Mucosa of gallbladder (tissue), 1 donor: Measurements from ENCODE around the gene CUTC. TPM values are rescaled to one million over a fixed set of nuclear protein-coding genes. Genes with fewer than 3 reads are reported as not detected.

ENCODE experiments used
- DNase-seq: peaks from one replicate; pipeline ENCODE4 v3.0.0-alpha.2; 2020; ENCODE audit warnings: low spot score
- total RNA-seq: library from RNA; stranded (reverse); gene quantifications from one replicate; pipeline ENCODE4 v1.2.1, GENCODE V29; 2021
- donor health status: DM: no; HTN: no; CAD: no.

CUTC gene
- total RNA-seq, 1 donor from 2014 or later = 17.5 TPM

DNA sequence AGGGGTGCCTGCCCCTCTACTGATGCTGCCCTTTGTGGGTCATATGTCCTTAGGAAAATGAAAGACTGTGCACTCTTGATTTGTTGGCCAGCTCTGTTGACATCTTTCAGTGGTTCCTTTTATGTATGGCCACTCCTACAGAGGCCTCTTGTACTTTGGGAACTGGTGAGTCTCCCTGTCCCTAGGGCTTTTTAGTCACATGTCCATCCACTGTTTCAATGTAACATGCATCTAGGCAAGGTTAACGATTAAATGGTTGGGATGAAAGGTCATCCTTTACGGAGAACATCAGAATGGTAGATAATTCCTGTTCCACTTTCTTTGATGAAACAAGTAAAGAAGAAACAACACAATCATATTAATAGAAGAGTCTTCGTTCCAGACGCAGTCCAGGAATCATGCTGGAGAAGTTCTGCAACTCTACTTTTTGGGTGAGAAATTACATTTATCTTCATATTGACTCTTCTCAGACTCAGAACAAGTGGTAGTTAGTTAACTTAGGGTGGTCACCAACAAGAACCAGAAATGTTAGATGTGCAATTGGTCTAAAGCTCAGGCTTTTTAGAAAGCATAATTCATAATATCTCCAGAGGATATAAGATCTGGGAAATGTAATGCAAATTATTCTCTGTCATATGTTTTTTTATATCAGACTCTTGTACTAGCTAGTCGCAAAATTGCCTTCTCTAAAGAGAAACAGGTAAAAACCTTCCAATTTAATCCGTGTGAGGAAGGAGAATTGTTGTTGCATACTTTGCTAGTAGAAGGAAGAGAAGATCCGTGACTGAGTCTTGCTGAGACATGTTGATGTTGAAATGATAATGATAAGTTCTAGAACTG, 50.6 kb downstream of the CUTC start, which contains the start of gene ABCC2:
TSS of gene ABCC2 (plus strand) at position 194 of the 840 bp plus-strand sequence. CDS start at position 399, 205 bp downstream.
- DNase-seq = peak; percentile 65

DNA sequence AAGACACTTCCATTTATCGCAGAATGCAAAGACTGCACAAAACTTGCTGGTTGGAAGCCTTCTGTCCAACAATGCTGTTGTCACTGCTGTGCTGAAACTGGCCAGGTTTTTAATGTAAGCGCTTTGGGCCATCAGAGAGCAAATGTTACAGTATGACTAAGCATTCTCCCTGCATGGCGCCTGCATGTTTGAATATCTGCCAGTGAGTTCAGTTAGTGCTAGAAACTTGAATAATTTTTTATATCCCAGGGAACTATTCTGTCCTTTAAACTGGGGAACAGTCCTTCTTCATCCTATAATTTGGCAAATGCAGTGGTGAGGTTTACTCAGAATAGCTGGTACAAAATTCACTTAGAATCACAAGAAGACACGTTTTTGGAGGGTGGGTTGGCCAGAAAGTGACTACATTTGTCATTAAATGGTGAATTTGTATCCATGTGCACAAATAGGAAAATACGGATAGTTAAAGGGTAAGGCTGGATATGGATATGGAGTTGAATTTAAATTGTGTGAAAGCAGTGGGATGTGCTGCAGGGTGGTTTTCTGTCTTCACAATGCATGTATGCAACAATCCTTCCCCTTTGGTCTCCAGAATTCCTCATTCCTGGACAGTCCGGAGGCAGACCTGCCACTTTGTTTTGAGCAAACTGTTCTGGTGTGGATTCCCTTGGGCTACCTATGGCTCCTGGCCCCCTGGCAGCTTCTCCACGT, 52.1 kb downstream of the CUTC start:
- peak; percentile 43 for DNase-seq

DNA sequence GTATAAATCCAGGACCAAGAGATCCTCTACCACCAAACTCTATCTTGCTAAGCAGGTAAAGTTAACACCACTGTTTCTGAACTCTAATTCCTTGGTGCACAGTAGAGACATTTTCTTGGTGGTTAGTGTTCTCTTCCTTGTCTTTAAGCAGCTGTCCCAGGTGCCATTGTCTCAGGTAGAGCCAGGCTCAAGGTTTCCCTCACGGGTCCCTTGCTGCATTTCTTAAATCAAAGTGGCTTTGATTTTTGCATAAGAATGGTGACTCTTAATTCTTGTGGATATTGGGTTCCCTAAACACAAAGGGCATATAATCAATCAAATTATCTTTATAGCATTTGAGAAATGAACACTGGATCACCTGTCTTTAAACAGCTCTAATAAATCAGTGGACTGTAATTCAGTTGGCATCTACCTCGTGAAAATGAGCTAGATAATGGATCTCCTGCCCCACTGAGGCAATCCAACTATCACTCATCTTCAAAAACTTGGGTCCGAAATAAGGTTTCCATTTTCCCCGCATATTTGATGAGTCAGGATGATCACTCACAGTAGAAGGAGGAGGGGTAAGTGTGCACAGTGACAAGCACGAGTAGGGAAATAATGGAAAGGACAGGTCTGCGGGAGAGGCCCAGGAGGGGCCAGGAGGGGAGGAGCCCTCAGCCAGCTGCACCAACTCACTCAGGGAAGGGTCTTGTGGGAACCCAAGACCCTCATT, 52.9 kb downstream of the CUTC start:
- no peak for DNase-seq

DNA sequence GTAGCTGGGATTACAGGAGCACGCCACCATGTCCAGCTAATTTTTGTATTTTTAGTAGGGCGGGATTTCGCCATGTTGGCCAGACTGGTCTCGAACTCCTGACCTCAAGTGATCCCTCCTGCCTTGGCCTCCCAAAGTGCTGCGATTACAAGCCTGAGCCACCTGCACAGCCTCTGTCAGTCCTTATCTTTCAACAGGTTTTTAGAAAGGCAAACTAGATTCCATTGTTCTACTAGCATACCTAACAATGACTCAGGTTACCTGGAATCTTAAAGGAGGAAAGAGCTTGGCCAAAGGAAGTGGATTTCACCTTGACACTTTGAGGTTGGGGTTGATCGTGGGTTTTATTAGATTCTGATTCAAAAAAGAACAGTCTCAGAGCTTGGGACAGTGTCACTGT, 53.6 kb downstream of the CUTC start:
- no peak for DNase-seq

DNA sequence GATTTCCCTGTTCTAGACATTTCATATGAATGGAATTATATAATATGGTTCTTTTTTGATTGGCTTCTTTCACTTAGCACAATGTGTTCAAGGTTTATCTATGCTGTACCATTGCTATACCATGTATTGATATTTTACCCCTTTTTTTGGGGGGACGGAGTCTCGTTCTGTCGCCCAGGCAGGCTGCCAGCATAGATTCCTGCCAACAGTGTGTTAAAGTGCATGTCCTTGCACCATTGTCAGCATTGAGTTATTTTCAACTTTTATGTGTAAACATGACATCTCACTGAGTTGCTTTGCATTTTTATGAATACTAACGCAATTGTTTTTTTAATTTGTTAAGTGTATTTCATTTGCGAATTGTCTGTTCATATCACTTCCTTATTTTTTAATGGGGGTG, 55.3 kb downstream of the CUTC start:
- no peak for DNase-seq

DNA sequence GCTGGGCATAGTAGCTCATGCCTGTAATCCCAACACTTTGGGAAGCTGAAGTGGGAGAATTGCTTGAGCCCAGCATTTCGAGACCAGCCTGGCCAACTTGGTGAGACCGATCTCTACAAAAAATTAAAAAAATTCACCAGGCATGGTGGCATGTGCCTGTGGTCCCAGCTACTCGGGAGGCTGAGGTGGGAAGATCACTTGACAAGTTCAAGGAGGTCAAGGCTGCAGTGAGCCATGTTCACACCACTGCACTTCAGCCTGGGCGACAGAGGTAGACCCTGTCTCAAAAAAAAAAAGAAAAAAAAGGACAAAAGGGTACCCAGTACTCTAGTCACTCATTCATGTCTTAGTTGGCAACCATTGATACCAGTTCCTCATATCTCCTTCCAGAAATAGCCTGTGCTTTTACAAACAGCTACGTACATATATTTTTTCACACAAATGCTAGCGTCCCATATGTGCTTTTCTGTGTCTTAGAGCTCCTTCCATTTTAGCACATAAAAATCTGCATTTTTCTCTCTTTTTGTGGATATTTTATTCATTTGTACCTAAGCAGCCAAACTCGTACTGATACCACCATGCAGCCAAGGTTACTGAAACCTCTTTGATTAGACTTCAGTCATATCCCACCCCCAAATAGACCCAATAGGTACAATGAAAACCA, 55.9 kb downstream of the CUTC start:
- no peak for DNase-seq

DNA sequence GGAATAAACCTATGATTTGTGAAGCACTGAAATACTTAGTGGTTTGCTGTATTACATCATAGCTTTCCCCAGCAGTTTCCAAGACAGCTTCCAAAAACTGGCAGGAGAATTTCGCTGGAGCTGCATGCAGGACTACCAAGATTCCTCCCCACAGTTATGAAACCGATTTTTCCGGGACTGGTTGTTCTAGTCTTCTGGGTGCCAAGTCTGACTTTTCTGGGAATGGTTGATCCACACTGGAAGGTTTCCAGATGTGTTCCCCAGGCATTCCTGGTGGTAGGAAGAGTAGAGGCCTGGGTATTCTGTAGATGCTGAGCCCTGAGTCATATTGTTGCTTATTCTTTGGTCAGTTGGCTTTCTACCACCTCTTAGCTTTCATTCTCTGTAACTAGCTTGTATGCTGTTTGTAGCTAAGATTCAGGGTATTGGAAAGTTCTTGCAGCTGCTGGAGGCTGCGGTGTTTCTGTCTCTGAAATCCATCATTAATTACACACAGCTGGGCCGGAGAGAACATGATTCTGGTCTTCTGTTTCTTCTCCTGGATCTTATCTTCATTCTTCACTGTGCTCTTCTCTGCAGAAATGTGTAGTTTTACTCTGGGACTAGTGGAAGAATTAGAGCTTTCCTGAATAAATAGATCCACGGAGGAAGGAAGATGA, 56.7 kb downstream of the CUTC start:
- DNase-seq = peak; percentile 68

DNA sequence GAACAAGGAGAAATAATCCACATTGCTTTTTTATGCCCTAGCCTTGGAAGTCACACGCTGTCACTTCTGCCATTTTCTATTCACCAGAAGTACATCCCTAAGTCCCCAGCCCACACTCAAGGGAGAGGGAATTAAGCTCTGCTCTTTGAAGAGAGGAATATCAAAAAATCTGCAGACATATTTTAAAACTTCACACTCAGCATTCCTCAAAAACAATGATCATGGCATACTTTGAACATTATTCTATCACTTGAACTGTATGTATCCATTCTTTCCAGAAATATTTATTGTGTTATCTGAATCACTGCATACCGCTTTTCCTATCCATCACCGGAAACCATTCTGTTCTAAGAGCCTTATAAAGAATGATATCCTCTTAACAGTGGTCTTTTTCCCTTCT, 59.8 kb downstream of the CUTC start:
- no peak for DNase-seq

DNA sequence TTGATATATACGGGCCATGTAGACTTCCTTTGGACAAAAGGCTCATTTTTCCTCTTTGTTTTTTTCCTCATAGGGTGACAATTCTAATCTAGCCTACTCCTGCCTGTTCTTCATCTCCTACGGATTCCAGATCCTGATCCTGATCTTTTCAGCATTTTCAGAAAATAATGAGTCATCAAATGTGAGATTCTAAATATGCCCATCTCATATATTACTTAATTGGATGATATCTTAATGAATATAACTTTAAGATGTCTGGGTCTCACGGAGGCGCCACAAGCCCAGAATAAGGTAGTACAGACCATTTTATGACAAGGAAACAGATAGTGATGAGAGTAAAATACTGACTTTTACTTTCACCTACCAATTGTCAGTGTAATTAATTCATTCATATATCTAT, 61.8 kb downstream of the CUTC start:
- no peak for DNase-seq

DNA sequence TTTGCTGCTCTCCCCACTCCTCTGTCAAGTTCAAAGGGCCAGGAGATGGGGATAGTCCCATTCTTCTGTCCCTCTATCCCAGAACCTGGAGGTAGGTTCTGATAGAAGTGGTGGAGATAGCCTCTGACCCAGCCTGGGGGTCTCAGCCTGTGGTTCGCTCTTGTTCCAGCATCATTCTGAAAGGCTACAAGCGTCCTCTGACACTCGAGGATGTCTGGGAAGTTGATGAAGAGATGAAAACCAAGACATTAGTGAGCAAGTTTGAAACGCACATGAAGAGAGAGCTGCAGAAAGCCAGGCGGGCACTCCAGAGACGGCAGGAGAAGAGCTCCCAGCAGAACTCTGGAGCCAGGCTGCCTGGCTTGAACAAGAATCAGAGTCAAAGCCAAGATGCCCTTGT, 64.9 kb downstream of the CUTC start:
- DNase-seq = no peak

DNA sequence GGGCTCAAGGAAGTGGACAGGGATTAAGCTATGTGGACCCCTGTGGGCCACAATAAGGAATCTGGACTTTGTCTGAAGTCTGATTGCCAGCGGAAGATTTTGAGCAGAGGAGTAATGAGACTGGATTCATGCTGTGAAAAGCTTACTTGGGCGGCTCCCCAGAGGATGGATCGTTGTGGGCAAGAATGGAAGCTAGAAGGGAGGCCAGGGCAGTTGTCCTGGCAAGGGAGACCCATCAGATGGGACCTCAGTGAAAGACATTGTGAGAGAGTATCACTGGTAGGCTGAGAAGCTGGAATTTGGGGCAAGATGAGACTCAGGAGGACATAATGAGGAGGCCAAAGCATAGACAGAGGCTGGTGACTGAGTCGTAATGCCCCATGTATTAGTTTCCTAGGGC, 66.0 kb downstream of the CUTC start:
- no peak for DNase-seq

DNA sequence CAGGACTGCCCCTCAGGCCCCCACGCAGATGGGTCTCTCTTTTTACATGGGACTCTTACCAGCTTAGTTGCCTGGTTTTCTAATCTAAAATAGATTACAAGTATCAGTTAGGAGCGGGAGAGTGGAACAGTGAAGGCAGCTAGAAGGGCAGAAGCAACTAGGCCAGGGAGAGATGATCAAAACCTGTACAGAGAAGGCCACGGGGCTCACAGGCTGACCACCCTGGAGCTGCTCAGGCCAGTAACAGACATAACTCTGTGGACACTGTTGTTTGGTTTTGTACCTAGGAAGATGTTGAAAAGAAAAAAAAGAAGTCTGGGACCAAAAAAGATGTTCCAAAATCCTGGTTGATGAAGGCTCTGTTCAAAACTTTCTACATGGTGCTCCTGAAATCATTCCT, 66.9 kb downstream of the CUTC start:
- no peak for DNase-seq

DNA sequence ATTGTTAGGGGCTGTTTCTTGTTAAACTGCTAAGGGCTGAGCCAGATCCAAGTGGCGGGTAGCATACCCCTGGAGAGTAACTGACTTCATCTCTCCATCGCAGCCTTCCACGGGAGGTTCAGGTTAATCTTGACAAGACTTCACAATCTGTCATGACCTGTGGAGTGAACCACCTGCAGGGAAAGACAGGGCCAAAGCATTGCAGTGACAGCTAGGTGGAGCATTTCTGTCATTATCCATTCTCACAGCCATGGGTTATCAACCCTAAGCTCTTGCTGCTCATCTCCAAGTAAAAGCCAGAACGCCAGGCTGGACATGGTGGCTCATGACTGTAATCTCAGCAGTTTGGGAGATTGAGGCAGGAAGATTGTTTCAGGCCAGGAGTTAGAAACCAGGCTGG, 67.6 kb downstream of the CUTC start:
- DNase-seq = no peak

DNA sequence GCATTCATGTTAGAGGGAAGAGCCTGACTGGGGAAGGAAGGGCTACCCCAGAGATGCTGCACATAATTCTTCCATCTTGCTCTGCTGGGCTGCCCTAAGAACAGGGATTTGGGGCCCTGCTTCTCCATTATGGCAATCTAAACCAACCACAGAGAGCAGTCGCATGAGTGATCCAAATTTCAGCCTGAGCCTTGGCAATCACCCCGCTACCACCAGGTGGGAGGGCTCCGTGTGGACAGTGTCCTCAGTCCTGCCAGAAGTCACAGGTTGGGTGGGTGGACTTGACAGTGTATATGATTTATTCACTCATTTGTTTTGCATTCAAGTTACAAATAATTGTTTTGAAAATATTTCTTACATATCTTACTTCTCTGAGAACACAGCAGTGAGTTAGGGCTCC, 72.4 kb downstream of the CUTC start:
- DNase-seq = no peak

DNA sequence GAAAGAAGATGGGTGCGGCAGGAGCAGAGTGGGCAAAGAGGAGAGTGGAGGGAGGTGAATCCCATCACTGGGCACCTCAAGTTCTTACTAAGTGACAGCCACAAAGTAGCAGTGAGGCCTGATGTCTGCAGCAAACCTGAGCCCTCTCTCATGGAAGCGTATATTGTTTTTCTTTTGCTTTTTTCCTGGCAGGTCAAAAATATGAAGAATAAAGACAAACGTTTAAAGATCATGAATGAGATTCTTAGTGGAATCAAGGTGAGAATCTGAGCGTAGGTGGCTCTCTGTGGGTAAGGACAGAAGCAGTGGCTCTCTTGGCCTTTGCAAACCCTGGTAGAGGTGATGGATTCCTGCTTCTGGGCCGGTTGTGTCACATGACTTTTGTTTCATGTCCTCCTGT, 73.2 kb downstream of the CUTC start:
- no peak for DNase-seq

Other genes starting within 250 kb of the CUTC start
- gene NKX2-3, start 199.3 kb upstream of the CUTC start, total RNA-seq = 4.4 TPM
- gene SLC25A28, start 111.8 kb upstream of the CUTC start, total RNA-seq = 42.0 TPM
- 14.4 TPM for gene ENTPD7, start 72.7 kb upstream of the CUTC start, total RNA-seq
- gene COX15, start 107 bp upstream of the CUTC start, total RNA-seq = 37.8 TPM
- gene ABCC2, start 50.4 kb downstream of the CUTC start, total RNA-seq = 183 TPM